GM18502 (cell line): ENCODE data around the gene FOXO6.

ENCODE experiments used
- ATAC-seq: cut with Tn5 transposase; IDR thresholded peaks from one replicate; pipeline ENCODE4 v1.9.1; 2021; ENCODE audit warnings: mild to moderate bottlenecking; ENCODE audit not compliant: unreplicated experiment, poor library complexity

Gene FOXO6

GRCh38 chr1:41349361-41350054 lies 11.7 kb upstream of the FOXO6 start:
- ATAC-seq, result no peak

DNA sequence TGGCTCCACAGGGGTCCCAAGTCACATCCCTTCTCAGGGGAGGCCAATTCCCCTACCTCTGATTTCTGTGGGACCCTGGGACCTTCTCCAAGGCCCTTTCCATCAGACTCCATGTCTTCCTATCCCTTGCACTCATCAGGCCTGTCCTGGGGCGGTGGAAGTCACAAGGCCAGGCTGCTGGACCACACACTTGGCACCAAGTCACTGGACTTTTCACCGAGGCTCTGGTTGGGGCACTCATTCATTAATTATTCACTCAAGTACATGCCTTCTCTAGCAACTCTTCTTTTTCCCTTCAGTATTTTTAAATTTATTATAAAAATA lies 11.2 kb upstream of the FOXO6 start:
- no peak for ATAC-seq

DNA sequence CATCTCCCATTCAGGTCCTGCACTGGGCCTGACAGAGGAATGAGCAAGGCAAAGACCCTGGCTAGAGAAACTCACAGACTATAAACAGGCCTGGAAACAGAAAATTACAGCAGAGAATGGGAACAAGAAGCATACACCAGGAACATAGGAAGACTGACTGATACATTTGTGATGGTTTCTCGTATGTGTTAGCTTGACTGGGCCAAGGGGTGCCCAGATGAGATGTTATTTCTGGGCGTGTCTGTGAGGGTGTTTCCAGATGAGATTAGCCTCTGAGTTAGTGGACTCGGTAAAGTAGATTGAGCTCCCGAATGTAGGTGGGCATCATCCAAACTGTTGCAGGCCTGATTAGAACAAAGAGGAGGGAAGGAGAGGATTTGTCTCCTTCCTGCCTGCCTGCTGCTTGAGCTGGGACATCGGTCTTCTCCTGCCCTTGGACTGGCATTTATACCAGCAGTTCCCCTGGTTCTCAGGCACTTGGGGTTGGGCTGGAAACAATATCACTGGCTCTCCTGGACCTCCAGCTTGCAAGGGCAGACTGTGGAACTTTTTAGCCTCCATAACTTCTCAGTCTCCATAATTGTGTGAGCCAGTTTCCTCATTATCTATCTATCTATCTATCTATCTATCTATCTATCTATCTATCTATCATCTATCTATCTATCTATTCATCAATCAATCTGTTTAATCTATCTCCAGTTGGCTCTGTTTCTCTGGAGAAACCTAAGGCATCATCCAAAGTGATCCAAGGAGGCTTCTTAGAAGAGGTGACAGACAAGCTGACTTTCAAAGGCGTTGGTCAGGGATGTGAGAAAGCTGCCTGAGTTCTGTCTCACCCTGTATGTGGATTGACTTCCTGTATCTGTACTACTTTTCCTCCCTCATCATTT lies 9.7 kb upstream of the FOXO6 start:
- no peak for ATAC-seq

DNA sequence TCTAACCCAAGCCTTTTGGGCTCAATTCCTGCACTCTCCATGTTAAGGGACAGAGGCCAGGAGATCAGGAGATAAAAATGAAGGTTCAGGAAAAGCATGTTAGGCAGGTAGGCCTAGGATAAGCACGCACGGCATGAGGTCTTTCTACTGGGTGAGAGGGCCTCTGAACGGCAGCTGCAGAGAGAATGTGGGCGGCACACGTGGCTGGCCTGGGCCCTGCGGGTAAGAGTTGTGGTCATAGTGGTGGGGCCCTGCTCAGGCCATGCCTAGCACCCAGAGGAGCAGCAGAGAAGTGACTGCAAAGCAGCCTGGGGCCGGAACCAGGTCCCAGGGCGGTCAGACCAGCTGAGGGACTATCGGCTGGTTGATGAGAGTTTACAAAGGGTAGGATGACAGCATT lies 7.5 kb upstream of the FOXO6 start:
- no peak for ATAC-seq

DNA sequence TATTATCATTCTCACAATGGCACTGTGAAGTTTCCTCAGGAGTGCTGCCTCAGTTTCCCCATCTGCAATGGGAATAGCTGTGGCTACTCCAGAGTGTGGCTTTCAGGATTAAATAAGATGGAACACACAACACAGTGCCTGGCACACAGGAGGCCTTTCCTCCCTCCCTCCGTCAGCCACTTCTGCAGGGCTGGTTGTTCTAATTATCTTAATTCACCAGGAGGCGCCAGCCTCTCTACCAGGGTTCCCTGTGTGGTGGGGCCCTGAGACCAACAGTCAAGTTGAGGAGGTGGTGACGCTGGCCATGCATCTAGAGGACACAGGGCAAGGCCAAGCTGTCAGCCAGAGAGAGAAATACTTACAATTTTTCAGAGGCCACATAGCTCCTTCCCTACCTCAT lies 6.3 kb upstream of the FOXO6 start:
- no peak for ATAC-seq

DNA sequence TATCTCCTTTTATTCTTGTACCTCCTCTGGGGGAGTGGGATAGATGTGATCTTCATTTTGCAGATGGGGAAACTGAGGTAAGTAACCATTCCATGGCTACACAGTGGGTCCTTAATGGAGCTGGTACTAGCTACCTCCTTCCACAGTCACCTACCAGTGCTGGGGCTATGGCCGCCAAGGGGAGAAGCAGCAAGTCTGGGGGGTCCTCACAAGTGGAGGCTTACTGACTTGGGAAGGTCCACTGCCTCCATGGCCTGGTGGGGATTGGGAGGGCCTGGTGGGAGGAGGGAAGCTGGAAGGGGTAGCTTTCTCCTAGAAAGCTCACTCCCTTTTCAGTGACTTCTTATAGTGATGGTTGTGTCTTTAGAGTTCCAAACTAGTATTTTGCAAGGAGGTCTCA lies 5.9 kb upstream of the FOXO6 start:
- ATAC-seq, result no peak

GRCh38 chr1:41355761-41356160 lies 5.5 kb upstream of the FOXO6 start:
- ATAC-seq, result no peak

DNA sequence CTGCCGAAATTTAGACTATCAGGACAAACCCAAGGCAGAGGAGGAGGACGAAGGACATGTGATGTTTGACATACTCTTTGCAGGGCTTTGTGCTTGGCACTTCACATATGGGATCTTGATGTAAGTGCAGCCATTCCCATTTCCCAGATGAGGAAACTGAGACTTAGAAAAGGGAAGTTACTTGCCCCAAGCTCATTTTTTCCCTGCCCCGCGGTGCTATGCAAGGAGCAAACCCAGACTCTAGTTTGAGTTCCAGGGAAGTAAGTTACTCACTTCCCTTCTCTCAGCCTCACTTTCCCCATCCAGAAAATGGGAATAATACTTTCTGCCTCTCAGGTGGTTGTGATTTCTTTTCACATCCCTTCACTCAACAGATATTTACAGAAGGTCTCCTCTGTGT lies 4.5 kb upstream of the FOXO6 start:
- ATAC-seq, result no peak

DNA sequence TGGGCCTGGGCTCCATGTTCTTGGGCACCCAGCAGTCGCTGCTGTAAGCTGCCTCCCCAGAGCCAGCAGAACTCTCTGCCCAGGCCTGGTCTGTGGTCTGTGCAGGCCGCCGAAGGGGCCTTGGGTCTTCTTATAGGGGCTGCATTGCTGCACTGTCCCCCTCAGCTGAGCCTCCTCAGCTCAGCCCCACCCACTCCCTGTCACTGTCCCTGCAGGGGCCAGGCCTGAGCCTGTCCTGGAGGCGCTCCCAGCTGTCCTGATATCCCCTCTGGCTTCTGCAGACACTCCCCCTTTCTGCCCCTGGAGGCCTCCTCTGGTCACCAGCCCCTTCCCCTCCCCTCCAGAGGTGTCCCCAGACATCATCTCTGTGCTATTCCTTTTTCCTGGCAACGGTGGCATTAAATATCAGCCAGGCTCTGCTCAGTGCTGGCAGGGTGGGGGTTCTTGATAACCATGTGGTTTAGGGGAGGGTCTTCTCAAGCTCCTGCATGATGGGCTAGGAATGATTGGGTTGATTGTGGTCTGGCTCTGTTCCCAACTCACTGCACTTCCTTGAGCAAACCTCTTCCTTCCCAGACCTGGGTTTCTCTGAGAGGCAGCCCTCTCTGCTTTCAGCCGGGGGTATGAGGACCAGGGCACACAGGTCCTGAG lies 3.7 kb upstream of the FOXO6 start:
- ATAC-seq, result no peak

DNA sequence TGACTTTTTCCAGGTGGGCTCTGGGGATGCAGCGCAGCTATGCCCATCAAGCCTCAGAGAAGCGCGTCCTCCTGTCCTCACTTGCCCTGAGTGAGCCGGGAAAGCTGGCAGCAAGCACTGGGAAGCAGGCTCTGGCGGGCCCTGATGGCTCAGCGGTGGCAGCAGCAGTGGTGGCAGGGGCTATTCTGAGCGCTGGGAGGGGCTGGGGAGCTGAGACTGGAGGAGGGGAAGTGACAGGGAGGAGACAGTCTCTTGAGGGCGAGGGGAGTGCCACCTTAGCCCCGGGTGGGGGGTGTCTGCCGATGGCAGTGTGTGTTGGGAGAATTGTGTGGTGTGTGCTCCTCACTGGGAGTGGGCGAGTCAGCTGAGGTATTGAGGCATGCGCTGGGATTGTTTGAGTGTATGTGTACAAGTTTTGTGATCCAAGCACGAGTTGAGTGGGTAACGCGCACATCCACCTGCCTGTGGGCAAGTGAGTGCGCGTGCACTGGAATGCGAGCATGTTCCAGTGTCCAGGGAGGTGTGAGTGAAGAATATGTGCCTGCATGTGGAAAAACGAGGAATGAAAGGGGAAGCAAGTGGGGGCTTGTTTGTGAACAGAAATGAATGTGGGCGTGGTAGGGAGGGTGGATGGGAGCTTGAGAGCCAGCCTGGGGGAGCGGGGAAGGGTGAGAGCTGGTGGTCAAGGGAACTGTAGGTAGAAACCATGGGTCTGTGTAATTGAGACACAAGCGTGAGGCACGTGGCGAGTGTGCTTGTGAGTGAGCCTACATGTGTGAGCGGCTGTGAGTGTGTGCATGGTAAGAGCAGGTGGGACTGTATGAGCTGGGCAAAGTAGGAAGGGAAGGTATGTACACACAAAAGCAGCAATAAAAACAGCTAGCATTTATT lies 2.9 kb upstream of the FOXO6 start:
- no peak for ATAC-seq

GRCh38 chr1:41359211-41360073 lies 1.8 kb upstream of the FOXO6 start:
- ATAC-seq, result no peak

GRCh38 chr1:41360074-41360785 lies 1.0 kb upstream of the FOXO6 start:
- no peak for ATAC-seq

DNA sequence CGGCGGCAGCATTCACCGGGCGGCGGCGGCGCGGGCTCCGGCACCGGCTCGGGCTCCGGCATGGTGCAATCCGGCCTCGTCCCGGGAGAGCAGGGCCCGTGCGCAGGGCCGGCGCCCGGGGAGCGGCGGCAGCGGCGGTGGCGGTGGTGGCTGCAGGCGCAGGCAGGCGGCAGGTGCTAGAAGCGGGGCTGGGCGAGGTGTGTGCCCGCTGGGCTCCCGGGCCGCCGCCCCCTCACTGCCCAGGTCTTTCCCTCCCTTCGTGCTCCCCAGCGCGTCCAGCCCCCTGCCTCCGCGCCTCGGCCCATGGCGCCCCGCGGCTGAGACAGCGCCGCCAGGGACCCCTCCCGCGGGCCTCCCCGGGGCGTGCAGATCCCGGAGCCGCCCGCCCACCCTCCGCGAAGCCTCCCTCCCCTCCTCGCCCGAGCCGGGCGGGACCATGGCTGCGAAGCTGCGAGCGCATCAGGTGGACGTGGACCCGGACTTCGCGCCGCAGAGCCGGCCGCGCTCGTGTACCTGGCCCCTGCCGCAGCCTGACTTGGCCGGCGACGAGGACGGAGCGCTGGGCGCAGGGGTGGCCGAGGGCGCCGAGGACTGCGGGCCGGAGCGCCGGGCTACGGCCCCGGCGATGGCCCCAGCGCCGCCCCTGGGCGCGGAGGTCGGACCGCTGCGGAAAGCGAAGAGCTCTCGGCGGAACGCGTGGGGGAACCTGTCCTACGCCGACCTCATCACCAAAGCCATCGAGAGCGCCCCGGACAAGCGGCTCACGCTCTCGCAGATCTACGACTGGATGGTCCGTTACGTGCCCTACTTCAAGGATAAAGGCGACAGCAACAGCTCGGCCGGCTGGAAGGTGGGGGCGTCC lies 492 bp downstream of the FOXO6 start:
- peak; percentile 7 for ATAC-seq

- no peak for ATAC-seq
These were observed 1.1 kb downstream of the FOXO6 start for GRCh38 chr1:41362357-41362721.

DNA sequence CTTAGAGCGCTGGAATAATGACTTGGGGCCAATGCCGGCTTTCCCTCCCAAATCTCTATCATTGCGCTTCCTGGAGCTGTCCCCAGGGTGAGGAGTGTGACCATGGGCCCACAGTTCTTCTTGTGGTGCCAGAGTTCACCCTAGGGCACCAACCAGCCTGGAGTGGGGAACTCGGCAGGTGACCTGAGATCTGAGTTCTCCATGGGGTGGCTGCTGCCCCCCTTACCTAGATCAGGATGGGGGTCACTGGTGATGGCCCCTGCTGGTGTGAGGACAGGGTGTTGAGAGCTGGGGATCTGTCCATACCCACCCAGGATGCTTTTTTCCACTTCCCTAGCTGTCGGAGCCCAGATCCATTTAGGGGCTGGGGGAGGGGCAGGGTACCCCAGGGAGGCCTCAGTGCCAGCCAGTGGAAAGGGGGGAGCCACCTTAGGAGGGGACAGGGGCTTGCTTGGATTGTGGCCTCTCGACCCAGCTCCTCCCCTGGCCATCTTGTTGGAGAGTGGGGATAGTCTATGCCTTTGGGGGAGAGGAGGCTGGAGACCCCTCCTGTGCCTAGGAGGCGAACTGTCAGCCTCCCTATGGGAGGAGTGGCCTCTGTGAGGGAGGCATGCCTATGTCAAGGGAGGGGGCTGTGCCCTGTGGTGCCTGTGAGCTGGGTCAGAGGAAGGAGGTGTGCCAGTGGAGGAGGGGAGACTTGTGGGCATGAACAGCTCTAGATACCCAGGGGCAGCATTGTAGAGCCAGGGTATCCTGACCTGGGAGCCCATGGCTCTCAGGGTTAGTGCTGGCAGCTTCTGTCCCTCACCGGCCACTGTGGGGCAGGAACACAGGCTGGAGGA lies 1.7 kb downstream of the FOXO6 start:
- ATAC-seq, result no peak

GRCh38 chr1:41363591-41364320 lies 2.5 kb downstream of the FOXO6 start:
- ATAC-seq, result no peak
